Measurements from ENCODE around the gene FHAD1.
"Not testable (repeated sequence)": the region's sequence is repeated elsewhere in the genome, so short reads cannot be mapped to it uniquely, and the experiment has no call there.

The FHAD1 gene

DNA sequence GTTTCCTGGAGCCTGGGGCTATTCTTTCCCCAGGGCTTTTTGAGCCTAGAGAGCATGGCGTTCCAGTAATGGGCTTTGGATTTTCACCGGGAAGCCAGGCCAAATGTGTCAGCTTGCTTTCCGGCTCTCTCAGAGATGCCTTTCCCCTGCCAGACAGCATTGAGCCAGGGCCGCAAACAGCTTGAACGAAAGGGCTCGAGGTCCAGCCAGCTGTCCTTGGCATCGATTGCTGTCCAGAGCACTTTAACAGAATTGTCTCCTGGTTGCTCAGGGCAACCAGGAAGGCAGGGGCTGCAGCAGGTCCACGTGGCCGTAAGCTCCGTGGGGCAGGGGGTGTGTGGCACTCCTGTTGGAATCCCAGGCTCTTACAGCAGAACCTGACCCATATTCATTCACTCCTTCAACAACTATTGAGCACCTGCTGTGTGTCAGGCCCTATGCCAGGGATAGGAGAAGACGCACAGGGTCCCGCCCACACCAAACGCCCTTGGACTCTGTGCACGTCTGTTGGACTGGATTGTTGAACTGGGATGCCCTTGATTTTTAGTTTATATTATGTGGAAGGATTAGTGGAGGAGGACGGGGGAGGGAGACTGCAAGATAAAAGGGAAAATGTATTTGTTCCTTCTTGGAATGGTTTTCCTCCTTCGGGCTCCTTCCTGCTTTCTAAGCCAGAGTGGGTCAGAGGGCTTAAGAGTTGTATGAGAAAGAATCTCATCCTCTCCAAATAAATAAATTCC lies 123.9 kb downstream of the FHAD1 start:
- TF ChIP-seq, protein P1, sequence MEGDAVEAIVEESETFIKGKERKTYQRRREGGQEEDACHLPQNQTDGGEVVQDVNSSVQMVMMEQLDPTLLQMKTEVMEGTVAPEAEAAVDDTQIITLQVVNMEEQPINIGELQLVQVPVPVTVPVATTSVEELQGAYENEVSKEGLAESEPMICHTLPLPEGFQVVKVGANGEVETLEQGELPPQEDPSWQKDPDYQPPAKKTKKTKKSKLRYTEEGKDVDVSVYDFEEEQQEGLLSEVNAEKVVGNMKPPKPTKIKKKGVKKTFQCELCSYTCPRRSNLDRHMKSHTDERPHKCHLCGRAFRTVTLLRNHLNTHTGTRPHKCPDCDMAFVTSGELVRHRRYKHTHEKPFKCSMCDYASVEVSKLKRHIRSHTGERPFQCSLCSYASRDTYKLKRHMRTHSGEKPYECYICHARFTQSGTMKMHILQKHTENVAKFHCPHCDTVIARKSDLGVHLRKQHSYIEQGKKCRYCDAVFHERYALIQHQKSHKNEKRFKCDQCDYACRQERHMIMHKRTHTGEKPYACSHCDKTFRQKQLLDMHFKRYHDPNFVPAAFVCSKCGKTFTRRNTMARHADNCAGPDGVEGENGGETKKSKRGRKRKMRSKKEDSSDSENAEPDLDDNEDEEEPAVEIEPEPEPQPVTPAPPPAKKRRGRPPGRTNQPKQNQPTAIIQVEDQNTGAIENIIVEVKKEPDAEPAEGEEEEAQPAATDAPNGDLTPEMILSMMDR (IDR thresholded peaks at IDR 0.05; ENCODE audit: low read depth, low read length, missing control alignments), result no peak
- Histone ChIP-seq H3K36me3 (replicated peaks) (no peaks in the 10 kb centered on the region), H3K27ac (no peak overlapping the region), H3K27me3 (replicated peaks) (no peaks in the 10 kb centered on the region), H3K4me3 (ENCODE audit: low read depth, low read length) (no peak overlapping the region)
- in situ Hi-C loops (cut with HindIII; ENCODE audit: low pct_ligation_motif_present, low sequenced_read_pairs), result no loop called here
- DNase-seq, result no peak

DNA sequence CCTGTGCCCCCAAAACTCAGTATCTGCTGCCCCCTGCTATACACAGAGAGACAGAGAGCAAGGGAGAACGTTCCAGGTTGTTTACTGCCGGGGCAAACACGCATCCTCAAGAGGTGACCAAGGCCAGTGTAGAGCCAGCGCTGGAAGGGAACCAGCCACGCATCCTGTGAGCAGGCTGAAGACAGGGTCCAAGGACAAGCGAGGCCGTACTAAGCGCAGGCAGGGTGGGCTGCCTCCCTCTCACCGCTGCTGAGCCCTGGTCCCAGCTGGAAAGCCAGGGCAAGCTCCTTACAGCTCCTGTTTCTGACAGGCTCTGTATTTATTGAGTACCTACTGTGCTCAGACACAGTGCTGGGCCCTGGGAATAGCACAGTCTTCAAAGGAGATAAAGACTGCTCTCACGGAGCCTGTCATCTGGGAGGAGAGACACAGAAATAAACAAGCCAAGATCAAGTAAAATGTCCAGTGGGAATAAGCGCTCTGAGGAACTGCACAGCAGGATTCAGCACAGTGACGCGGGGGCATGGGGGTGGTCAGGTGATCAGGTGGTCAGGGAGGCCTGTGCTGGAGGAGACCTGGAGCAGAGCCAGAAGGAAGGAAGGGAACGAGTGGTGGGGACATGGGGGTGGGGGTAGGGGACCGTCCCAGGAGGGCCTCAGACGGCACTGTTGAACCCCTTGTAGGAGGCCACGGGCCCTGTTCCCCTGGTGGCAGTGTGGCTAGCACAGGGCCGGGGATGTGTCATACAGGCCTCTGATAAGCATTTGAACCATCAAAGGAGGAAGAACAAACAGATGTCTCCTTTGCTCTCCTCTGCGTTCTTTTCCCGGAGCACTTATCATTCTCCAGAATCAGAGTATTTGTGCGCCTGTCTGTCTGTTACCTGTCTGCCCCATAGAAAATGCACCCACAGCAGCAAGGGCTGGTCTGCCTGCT lies 124.9 kb downstream of the FHAD1 start:
- Histone ChIP-seq H3K4me3 (ENCODE audit: low read depth, low read length) (no peak overlapping the region), H3K27ac (no peak overlapping the region), H3K36me3 (replicated peaks) (no peaks in the 10 kb centered on the region), H3K27me3 (replicated peaks) (no peaks in the 10 kb centered on the region)
- in situ Hi-C loops (cut with HindIII; ENCODE audit: low pct_ligation_motif_present, low sequenced_read_pairs), result no loop called here
- DNase-seq, result no peak
- TF ChIP-seq, protein P1 (IDR thresholded peaks at IDR 0.05; ENCODE audit: low read depth, low read length, missing control alignments), result no peak

DNA sequence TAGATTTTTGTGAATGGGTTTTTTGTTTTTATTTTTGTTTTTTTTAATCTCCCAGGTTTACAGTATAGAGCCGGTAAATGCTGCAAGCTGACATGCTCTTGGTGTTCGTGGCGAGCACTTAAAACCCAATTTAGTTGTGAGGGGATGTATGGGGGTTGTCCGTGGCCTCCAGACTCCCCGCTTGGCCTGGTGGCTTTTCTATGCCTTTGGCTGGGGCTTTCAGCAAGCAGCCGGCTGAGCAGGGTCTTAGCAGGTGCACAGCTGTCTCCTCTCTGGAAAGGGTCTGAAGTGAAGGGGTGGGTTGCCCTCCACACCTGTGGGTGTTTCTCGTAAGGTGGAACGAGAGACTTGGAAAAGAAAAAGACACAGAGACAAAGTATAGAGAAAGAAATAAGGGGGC lies 131.7 kb downstream of the FHAD1 start:
- no peak for DNase-seq
- Histone ChIP-seq H3K36me3 (replicated peaks) (no peaks in the 10 kb centered on the region), H3K4me3 (ENCODE audit: low read depth, low read length) (no peak overlapping the region), H3K27ac (no peak overlapping the region), H3K27me3 (replicated peaks) (no peaks in the 10 kb centered on the region)
- TF ChIP-seq, protein P1 (IDR thresholded peaks at IDR 0.05; ENCODE audit: low read depth, low read length, missing control alignments), result no peak
- in situ Hi-C loops (cut with HindIII; ENCODE audit: low pct_ligation_motif_present, low sequenced_read_pairs), result no loop called here

DNA sequence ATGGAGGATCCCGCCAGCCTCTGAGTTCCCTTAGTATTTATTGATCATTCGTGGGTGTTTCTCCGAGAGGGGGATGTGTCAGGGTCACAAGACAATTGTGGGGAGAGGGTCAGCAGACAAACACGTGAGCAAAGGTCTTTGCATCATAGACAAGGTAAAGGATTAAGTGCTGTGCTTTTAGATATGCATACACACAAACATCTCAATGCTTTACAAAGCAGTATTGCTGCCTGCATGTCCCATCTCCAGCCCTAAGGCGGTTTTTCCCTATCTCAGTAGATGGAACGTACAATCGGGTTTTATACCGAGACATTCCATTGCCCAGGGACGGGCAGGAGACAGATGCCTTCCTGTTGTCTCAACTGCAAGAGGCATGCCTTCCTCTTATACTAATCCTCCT lies 132.1 kb downstream of the FHAD1 start:
- H3K27ac ChIP-seq; H3K36me3 ChIP-seq (replicated peaks); in situ Hi-C loops (cut with HindIII; ENCODE audit: low pct_ligation_motif_present, low sequenced_read_pairs); DNase-seq; H3K4me3 ChIP-seq (ENCODE audit: low read depth, low read length); H3K27me3 ChIP-seq (replicated peaks): not testable (repeated sequence)

DNA sequence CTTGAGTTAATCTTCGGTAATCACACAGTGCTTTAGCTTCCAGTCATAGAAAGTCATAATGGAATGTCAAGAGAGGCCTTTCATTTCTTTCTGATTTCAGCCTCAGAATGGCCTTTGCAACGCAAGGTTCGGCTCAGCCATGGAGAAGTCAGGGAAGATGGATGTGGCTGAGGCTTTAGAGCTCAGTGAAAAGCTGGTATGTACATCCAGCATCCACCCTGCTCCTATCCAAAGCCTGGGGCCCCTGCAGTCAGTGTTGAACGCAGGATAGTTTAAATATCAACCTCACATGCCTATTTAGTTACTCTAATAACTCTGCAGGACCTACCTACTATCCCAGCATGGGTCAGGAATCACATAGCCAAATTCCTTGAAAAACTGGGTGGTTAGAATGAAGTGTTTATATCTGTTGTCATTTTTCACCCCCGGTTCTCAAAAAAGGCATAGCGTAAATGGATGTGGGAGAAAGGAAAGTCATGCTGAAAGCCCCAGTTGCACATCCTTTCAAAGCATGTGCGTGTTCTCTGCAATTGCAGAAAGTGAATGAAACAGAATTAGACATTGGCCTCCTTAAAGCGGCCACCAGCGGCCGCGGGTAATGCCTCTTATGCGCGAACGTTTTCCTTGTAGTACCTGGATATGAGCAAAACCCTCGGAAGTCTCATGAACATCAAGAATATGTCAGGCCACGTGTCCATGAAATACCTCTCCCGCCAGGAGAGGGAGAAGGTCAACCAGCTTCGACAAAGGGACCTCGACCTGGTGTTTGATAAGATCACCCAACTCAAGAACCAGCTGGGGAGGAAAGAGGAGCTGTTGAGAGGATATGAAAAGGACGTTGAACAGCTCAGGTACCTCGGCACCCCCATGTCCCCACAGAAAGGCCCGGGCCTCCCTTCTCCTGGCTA lies 133.8 kb downstream of the FHAD1 start:
- DNase-seq, result no peak
- TF ChIP-seq, protein P1 (IDR thresholded peaks at IDR 0.05; ENCODE audit: low read depth, low read length, missing control alignments), result no peak
- in situ Hi-C loops (cut with HindIII; ENCODE audit: low pct_ligation_motif_present, low sequenced_read_pairs), result no loop called here
- Histone ChIP-seq H3K27me3 (replicated peaks) (no peaks in the 10 kb centered on the region), H3K36me3 (replicated peaks) (no peaks in the 10 kb centered on the region), H3K4me3 (ENCODE audit: low read depth, low read length) (no peak overlapping the region), H3K27ac (no peak overlapping the region)
